GM21447 (cell line): Measurements from ENCODE around the gene RAB42.

Source experiments
- ATAC-seq: cut with Tn5 transposase; IDR thresholded peaks from one replicate; pipeline ENCODE4 v1.9.1; 2021; ENCODE audit not compliant: unreplicated experiment

Gene RAB42

DNA sequence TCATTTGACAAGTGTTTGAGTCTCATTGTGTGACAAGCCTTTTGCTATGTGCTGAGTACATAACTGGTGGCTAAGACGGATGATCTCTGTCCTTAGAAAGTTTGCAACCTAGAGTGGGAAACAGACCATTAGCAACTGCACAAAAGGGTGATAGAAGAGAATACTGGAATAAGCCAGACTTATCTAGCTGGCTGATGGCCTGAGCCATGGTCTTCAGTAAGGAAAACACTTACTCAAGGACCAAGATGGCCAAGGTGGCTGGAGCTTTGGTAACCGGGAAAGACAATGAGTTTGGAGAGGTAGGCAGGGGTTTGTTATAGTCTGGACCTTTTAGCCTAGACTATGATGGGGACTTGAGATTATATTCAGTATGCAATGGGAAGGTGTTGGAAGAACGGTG is 52.4 kb downstream of the RAB42 start:
- ATAC-seq: no peak
